ENCODE measurements around the gene TMEM213.
A peak's percentile ranks its signal among the peaks of the same experiment; 100 is the strongest.
"Not testable (repeated sequence)": the region's sequence is repeated elsewhere in the genome, so short reads cannot be mapped to it uniquely, and the experiment has no call there.

The TMEM213 gene, protein sequence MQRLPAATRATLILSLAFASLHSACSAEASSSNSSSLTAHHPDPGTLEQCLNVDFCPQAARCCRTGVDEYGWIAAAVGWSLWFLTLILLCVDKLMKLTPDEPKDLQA

GRCh38 chr7:138797715-138798320 is at the start of gene TMEM213, which contains the start of gene ATP6V0A4:
Gene TMEM213, plus strand, starts transcription at chr7:138797994. Its CDS starts 111 bp downstream, at chr7:138798105.
Gene ATP6V0A4, minus strand, starts transcription at chr7:138798196. Its CDS starts 26,949 bp downstream, at chr7:138771247.
- DNase-seq = no peak

- no peak for DNase-seq
Observed at GRCh38 chr7:138748666-138749065, 49.1 kb upstream of the TMEM213 start.

GRCh38 chr7:138749960-138750359 is 47.8 kb upstream of the TMEM213 start:
- no peak for DNase-seq

- DNase-seq = no peak
Observed at GRCh38 chr7:138750473-138750872, 47.3 kb upstream of the TMEM213 start.

DNA sequence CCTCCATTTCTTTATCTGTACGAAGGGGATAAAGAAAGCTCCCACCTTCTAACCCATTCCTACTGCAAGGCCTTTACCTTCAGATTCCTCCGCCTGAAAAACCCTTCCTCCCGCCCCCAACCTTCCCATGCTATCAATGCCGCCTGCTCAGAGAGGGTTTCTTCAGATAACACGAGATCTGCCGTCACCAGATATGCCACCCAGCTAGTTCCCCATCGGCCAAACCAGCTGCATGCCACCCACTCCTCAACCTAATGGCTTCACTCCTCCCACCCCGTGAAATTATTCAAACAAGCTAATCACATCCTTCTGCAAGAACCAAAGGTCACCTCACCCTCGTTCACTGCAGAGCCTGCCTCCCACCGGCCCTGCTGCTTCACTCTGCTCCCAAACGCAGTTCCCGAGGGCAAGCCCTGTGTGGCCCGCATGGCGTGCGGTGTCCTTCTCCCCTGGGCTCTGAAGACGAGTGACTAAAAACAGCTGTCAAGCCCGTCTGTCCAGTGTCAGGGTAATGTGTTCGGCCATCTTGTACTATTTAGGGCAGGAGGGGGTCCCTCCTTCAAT is 46.8 kb upstream of the TMEM213 start:
- no peak for DNase-seq

- peak; percentile 84 for DNase-seq
Observed at GRCh38 chr7:138752518-138753149, 45.2 kb upstream of the TMEM213 start.

DNA sequence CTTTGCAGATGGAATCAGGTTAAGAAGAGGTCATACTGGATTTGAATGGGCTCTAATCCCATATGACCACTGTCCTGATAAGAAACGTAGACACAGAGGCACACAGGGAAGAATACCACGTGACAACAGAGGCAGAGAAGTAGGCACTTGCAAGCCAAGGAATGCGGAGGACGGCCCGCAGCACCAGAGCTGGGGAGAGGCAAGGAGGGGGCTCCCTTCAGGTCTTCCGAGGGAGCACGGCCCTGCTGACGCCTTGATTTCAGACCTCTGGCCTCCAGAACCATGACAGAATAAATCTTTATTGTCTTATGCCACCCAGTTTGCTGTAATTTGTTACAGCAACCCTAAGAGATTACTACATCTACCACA is 44.7 kb upstream of the TMEM213 start:
- no peak for DNase-seq

- no peak for DNase-seq
Observed at GRCh38 chr7:138753610-138754009, 44.2 kb upstream of the TMEM213 start.

DNA sequence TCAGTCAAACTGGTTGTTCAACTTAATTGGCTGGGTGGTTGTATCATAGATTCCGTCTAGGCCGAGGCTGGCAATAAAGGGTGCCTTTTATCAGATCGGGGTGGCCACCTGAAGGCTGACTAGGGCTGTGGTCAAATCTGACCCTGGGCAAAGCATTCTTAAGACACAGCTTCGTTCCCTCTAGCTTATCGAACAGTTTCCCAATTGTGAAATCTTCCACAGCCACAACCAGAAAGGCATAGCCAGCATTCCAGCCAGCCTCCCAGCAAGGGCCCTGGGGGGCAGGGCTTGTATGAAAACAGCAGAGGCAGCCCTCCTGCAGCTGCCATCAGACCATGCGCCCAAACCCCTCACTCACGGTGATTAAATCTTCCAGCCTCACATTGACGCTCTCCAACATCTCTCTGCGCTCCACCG is 42.5 kb upstream of the TMEM213 start:
- DNase-seq = peak; percentile 8

GRCh38 chr7:138755842-138756590 is 41.8 kb upstream of the TMEM213 start:
- no peak for DNase-seq

GRCh38 chr7:138756591-138757242 is 41.1 kb upstream of the TMEM213 start:
- DNase-seq = no peak

DNA sequence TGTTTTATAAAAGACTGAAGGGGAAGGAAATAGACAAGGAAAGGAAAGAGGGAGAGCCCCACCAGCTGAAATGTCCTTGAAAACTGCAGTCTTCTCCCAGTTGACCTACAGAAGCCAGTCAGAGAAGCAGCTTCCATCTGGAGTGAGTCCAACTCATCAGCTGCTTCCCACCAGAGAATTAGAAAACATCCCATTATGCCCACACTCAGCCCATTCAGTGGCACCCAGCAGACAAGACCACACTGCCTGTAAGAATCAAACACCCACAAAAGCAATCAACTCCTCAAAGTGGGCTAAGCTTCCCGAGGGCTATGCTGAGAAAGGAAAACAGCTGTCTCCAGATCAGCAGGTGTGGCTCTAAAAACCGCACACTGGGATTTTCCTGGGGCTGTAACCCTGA is 29.6 kb upstream of the TMEM213 start:
- no peak for DNase-seq

DNA sequence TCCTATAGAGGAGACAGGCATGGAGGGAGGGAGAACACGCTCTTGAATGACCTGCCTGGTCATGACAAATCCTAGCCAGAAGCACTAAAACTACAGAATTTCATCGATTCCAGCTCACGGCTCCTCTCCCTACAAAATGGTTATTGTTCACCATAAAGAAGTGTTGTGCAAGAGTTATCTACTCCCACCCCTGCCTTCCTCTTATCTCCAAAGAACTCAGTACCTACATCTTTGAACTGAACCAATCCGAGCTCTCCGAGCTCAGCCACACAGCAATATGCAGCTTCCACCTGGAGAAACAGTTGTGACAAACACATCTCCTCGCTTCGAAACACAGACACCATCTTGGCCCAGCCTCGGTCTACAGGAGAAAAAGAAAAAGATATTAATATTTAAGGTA is 26.9 kb upstream of the TMEM213 start:
- DNase-seq = no peak

DNA sequence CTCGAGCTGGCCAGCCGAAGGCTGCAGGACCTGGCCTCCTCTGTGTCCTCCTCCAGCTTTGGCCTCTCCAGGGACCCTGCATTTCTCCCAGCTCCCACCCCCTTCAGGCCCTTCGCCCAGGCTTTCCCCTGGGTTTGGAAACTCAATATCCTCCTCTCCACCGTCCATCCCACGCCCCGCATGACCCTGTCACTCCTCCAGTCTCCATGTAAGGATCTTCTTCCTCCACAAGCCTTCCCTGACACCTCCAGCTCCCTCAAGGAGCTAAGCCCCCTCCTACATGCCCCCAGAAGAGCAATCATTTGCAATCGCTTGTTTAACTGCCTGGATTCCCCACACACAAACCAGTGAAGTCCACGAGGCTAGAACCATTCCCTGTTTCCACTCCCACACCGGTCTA is 24.6 kb upstream of the TMEM213 start:
- no peak for DNase-seq

- no peak for DNase-seq
Observed at GRCh38 chr7:138773817-138774216, 24.0 kb upstream of the TMEM213 start.

GRCh38 chr7:138776166-138776833 is 21.5 kb upstream of the TMEM213 start:
- DNase-seq = no peak

- no peak for DNase-seq
Observed at GRCh38 chr7:138781004-138781403, 16.8 kb upstream of the TMEM213 start.

GRCh38 chr7:138784692-138785091 is 13.1 kb upstream of the TMEM213 start:
- no peak for DNase-seq

- peak; percentile 24 for DNase-seq
Observed at GRCh38 chr7:138785587-138786437, 12.0 kb upstream of the TMEM213 start.

GRCh38 chr7:138796038-138796615 is 1.7 kb upstream of the TMEM213 start:
- DNase-seq = no peak

DNA sequence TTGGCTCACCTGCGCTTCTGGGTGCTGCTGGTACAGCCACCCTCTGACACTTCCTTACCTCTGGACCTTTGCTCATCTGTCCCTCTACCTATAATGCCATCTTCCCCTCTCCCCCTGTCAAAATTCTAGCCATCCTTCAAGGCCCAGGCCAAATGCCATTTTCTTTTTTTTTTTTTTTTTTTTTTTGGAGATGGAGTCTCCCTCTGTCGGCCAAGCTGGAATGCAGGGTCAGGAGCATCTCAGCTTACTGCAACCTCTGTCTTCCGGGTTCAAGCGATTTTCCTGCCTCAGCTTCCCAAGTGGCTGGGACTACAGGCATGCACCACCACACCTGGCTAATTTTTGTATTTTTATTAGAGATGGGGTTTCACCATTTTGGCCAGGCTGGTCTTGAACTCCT is 748 bp upstream of the TMEM213 start:
- not testable (repeated sequence) for DNase-seq
